Urinary bladder (tissue), 4 donors: ENCODE data around the gene HTRA3. TPM values are rescaled to one million over a fixed set of nuclear protein-coding genes. Genes with fewer than 3 reads are reported as not detected.
"Not testable (repeated sequence)": the region's sequence is repeated elsewhere in the genome, so short reads cannot be mapped to it uniquely, and the experiment has no call there.

Experiments used
- DNase-seq: peaks from one replicate; pipeline ENCODE4 v3.0.0-alpha.2; 2015; ENCODE audit errors: extremely low spot score
- H3K27ac ChIP-seq: one replicate; pipeline ENCODE4 v1.5.1; 2013; ENCODE audit warnings: low read depth, mild to moderate bottlenecking, moderate library complexity
- H3K36me3 ChIP-seq: one replicate; pipeline ENCODE4 v1.6.1; 2013; ENCODE audit warnings: mild to moderate bottlenecking, moderate library complexity; ENCODE audit not compliant: insufficient read depth
- H3K4me1 ChIP-seq: one replicate; pipeline ENCODE4 v1.6.1; 2013; ENCODE audit warnings: mild to moderate bottlenecking, moderate library complexity; ENCODE audit not compliant: insufficient read depth
- H3K4me3 ChIP-seq: one replicate; pipeline ENCODE4 v1.5.1; 2013; ENCODE audit warnings: low read depth, low read length
- WGBS: extraction: QIAGEN DNeasy Blood & Tissue Kit; methylation state at CpG from one replicate; pipeline ENCODE4 v1.1.7; 2013; 5-methylcytosine and 5-hydroxymethylcytosine counted together
- polyA plus RNA-seq: library from polyadenylated mRNA; stranded (reverse); fragments of 200-250 nt; gene quantifications from one replicate; pipeline ENCODE4 v1.2.3, GENCODE V29; 2013
- total RNA-seq: library from RNA; depleted of rRNA; stranded (reverse); fragments of >200 nt; gene quantifications from one replicate; pipeline ENCODE4 v1.2.3, GENCODE V29; 2014
- donor health status: healthy with polysubstance abuse.
- donor health status: healthy.

HTRA3 gene
- total and polyA plus RNA-seq, 2 donors: 37.0 to 49.2 TPM

- no peaks in the 10 kb centered on the region for H3K4me1 ChIP-seq
- H3K36me3 ChIP-seq: no peaks in the 10 kb centered on the region
- H3K4me3 ChIP-seq: no peak overlapping the region
- no peak for DNase-seq
- 95% methylated on average over 11 of the region's 11 CpGs for WGBS
- no peak overlapping the region for H3K27ac ChIP-seq
Measured at GRCh38 chr4:8343967-8344331, 74.4 kb downstream of the HTRA3 start.

- DNase-seq: no peak
- H3K27ac ChIP-seq: no peak overlapping the region
Measured at GRCh38 chr4:8344377-8344776, 74.8 kb downstream of the HTRA3 start.

GRCh38 chr4:8345053-8345945, 75.7 kb downstream of the HTRA3 start:
- Histone ChIP-seq H3K36me3 (no peaks in the 10 kb centered on the region), H3K27ac (no peak overlapping the region), H3K4me3 (no peak overlapping the region), H3K4me1 (no peaks in the 10 kb centered on the region)
- no peak for DNase-seq
- WGBS: 98% methylated on average over 34 of the region's 34 CpGs

More at GRCh38 chr4:8344377-8344776, 74.8 kb downstream of the HTRA3 start:
- Histone ChIP-seq H3K4me3 (no peak overlapping the region), H3K4me1 (no peaks in the 10 kb centered on the region), H3K36me3 (no peaks in the 10 kb centered on the region)
- WGBS: 83% methylated on average over 14 of the region's 14 CpGs

GRCh38 chr4:8345946-8346814, 76.6 kb downstream of the HTRA3 start:
- no peak overlapping the region for H3K4me3 ChIP-seq
- no peaks in the 10 kb centered on the region for H3K36me3 ChIP-seq
- H3K4me1 ChIP-seq: no peaks in the 10 kb centered on the region
- no peak for DNase-seq
- H3K27ac ChIP-seq: no peak overlapping the region
- WGBS: 91% methylated on average over 39 of the region's 39 CpGs

GRCh38 chr4:8346838-8347605, 77.5 kb downstream of the HTRA3 start:
- WGBS: 68% methylated on average over 16 of the region's 16 CpGs
- Histone ChIP-seq H3K4me1 (no peaks in the 10 kb centered on the region), H3K36me3 (no peaks in the 10 kb centered on the region), H3K27ac (no peak overlapping the region), H3K4me3 (no peak overlapping the region)
- DNase-seq: no peak

GRCh38 chr4:8347660-8348059, 78.1 kb downstream of the HTRA3 start:
- 88% methylated on average over 7 of the region's 7 CpGs for WGBS
- Histone ChIP-seq H3K27ac (no peak overlapping the region), H3K4me1 (no peaks in the 10 kb centered on the region), H3K4me3 (no peak overlapping the region), H3K36me3 (no peaks in the 10 kb centered on the region)
- no peak for DNase-seq

- Histone ChIP-seq H3K4me1 (no peaks in the 10 kb centered on the region), H3K36me3 (no peaks in the 10 kb centered on the region), H3K4me3 (no peak overlapping the region), H3K27ac (no peak overlapping the region)
- WGBS: 65% methylated on average over 6 of the region's 6 CpGs
- DNase-seq: no peak
Measured at GRCh38 chr4:8348071-8348470, 78.5 kb downstream of the HTRA3 start.

- H3K36me3 ChIP-seq, H3K4me1 ChIP-seq, DNase-seq, H3K4me3 ChIP-seq, H3K27ac ChIP-seq: not testable (repeated sequence)
- 95% methylated on average over 11 of the region's 11 CpGs for WGBS
Measured at GRCh38 chr4:8349236-8349635, 79.7 kb downstream of the HTRA3 start.

GRCh38 chr4:8349664-8350236, 80.2 kb downstream of the HTRA3 start:
- no peak for DNase-seq
- H3K36me3 ChIP-seq: no peaks in the 10 kb centered on the region
- no peak overlapping the region for H3K4me3 ChIP-seq
- no peak overlapping the region for H3K27ac ChIP-seq
- 84% methylated on average over 7 of the region's 7 CpGs for WGBS
- H3K4me1 ChIP-seq: no peaks in the 10 kb centered on the region

- DNase-seq: no peak
- Histone ChIP-seq H3K4me1 (no peaks in the 10 kb centered on the region), H3K36me3 (no peaks in the 10 kb centered on the region), H3K4me3 (no peak overlapping the region), H3K27ac (no peak overlapping the region)
- 91% methylated on average over 13 of the region's 13 CpGs for whole genome bisulfite sequencing
Measured at GRCh38 chr4:8350352-8350751, 80.8 kb downstream of the HTRA3 start.

GRCh38 chr4:8350841-8351461, 81.4 kb downstream of the HTRA3 start:
- Histone ChIP-seq H3K4me1 (no peaks in the 10 kb centered on the region), H3K27ac (no peak overlapping the region), H3K4me3 (no peak overlapping the region), H3K36me3 (no peaks in the 10 kb centered on the region)
- no peak for DNase-seq
- 93% methylated on average over 19 of the region's 19 CpGs for WGBS

GRCh38 chr4:8351931-8352367, 82.4 kb downstream of the HTRA3 start:
- DNase-seq: peak; percentile 80
- Histone ChIP-seq H3K27ac (no peak overlapping the region), H3K4me1 (no peaks in the 10 kb centered on the region), H3K4me3 (no peak overlapping the region), H3K36me3 (no peaks in the 10 kb centered on the region)
- WGBS: 33% methylated on average over 8 of the region's 8 CpGs
